Activated naive CD4-positive, alpha-beta T cell treated with anti-CD3 and anti-CD28 coated beads, Interleukin-2, amount 50 U/mL, for 24 hours (primary cell): ENCODE data around the gene CUL1.
A peak's percentile ranks its signal among the peaks of the same experiment; 100 is the strongest.

Experiments used
- H3K27ac Mint-ChIP-seq: one replicate; pipeline ENCODE4 v1.8.0; 2021; ENCODE audit warnings: mild to moderate bottlenecking, mixed read lengths
- H3K27me3 Mint-ChIP-seq: one replicate; pipeline ENCODE4 v1.8.0; 2021; ENCODE audit warnings: mixed read lengths
- H3K36me3 Mint-ChIP-seq: one replicate; pipeline ENCODE4 v1.8.0; 2021; ENCODE audit warnings: mixed read lengths
- H3K4me1 Mint-ChIP-seq: one replicate; pipeline ENCODE4 v1.8.0; 2021; ENCODE audit warnings: mixed read lengths
- H3K4me3 Mint-ChIP-seq: one replicate; pipeline ENCODE4 v1.8.0; 2021; ENCODE audit warnings: mild to moderate bottlenecking, mixed read lengths
- H3K9me3 Mint-ChIP-seq: one replicate; pipeline ENCODE4 v1.8.0; 2021; ENCODE audit warnings: mixed read lengths

CUL1 gene

DNA sequence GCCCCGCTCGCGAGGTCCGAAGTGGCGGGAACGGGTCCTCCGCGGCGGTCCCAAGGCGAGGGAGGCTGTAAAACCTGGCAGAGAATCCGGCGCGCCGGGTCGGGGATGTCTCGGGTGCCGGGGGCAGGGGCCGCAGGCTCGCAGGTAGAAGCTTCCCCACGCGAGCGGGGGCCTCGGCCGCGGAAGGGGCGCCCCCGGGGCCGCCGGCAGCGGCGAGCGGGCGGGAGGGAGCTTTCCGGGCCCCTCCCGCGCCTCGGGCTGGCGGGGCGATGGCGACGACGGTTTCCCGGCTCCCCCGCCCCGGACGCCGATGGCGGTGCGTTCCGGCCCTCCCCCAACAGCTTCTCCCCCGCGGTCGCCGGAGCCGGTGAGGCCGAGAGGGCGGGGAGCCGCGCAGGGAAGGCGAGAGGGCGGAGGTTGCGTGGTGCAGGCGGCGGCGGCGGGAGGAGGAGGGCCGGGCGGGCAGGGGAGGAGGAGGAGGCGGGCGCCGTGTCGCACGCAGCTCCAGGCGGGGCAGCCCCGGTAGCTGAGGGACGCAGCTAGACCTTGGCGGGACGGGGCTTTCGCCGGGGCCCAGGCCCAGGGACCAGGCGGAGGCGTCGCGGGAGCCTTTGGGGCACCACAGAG, at the start of gene CUL1:
CUL1 (plus strand) TSS at position 507 of the 627 bp plus-strand sequence. CDS start 31,220 bp downstream, outside the sequence.
- Mint-ChIP-seq H3K27ac (peak within 1 kb of the TSS; percentile 95), H3K4me1 (peaks cover 65% of the 10 kb centered on the region), H3K4me3 (peak within 1 kb of the TSS; percentile 98), H3K36me3 (peaks cover 8% of the 10 kb centered on the region), H3K27me3 (no peaks in the 10 kb centered on the region), H3K9me3 (peaks cover 5% of the 10 kb centered on the region)

GRCh38 chr7:148650232-148650858, 48.4 kb upstream of the CUL1 start:
- Mint-ChIP-seq H3K36me3 (peaks cover under 1% of the 10 kb centered on the region), H3K9me3 (no peaks in the 10 kb centered on the region), H3K27ac (no peak overlapping the region), H3K27me3 (no peaks in the 10 kb centered on the region), H3K4me3 (no peak overlapping the region), H3K4me1 (no peaks in the 10 kb centered on the region)

DNA sequence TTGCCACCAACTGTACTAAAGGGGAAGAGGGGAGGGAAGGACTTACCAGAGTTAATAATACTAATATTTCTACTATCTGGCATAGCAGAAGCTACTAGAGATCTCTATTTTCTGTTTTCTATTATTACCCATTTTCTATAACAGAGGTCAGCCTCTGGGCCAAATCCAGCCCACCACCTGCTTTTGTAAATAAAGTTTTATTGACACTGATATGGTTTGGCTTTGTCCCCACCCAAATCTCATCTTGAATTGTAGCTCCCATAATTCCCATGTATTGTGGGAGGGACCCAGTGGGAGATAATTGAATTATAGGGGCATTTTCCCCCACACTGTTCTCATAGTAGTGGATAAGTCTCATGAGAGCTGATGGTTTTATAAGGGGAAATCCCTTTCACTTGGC, 45.9 kb upstream of the CUL1 start:
- Mint-ChIP-seq H3K27ac (no peak overlapping the region), H3K4me1 (no peaks in the 10 kb centered on the region), H3K9me3 (no peaks in the 10 kb centered on the region), H3K4me3 (no peak overlapping the region), H3K36me3 (no peaks in the 10 kb centered on the region), H3K27me3 (no peaks in the 10 kb centered on the region)

DNA sequence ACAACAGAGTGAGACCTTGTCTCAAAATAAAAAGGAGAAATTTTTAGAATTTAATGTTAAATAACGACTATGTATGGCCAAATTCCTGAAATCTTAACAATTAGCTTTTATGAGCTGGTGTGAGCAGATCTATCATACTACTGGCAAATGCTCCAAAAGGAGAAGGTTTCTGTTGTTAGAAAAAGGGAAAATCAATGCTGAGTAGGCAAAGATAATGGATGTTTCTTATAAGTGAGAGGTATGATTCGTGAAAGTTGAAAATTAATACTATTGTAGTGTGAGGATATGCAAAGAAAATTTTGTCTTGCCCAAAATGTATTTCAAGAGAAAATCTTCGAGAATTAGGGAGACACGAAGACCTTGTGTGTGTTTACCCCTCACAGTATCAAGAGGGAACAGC, 40.8 kb upstream of the CUL1 start:
- H3K4me1 Mint-ChIP-seq = no peaks in the 10 kb centered on the region
- no peak overlapping the region for H3K4me3 Mint-ChIP-seq
- no peaks in the 10 kb centered on the region for H3K36me3 Mint-ChIP-seq
- H3K9me3 Mint-ChIP-seq = no peaks in the 10 kb centered on the region
- H3K27ac Mint-ChIP-seq = no peak overlapping the region
- no peaks in the 10 kb centered on the region for H3K27me3 Mint-ChIP-seq

DNA sequence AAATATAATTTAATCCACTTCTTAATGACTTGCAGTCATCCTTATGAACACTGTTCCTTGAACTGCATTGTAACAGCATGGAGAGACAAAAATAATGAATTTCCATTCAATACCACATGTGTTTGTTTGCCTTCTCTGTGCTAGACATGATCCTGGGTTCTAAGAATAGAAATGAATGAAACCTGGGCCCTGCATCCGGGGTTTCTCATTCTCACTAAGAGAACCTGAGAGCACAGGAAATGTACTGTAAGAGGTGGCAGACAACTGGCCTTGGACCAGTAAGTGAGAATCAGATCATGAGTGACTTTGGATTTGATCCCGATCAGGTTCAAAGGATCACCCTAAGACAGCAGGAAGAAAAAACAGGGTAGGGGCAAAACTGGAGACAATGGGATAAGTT, 37.2 kb upstream of the CUL1 start:
- no peaks in the 10 kb centered on the region for H3K36me3 Mint-ChIP-seq
- H3K4me3 Mint-ChIP-seq = no peak overlapping the region
- peak overlapping the region; percentile 1 for H3K27ac Mint-ChIP-seq
- H3K4me1 Mint-ChIP-seq = peaks cover 1% of the 10 kb centered on the region
- H3K9me3 Mint-ChIP-seq = no peaks in the 10 kb centered on the region
- no peaks in the 10 kb centered on the region for H3K27me3 Mint-ChIP-seq

- Mint-ChIP-seq H3K27ac (no peak overlapping the region), H3K9me3 (no peaks in the 10 kb centered on the region), H3K27me3 (no peaks in the 10 kb centered on the region), H3K36me3 (no peaks in the 10 kb centered on the region), H3K4me1 (peaks cover 4% of the 10 kb centered on the region), H3K4me3 (no peak overlapping the region)
These were observed 36.1 kb upstream of the CUL1 start for GRCh38 chr7:148662646-148663045.

DNA sequence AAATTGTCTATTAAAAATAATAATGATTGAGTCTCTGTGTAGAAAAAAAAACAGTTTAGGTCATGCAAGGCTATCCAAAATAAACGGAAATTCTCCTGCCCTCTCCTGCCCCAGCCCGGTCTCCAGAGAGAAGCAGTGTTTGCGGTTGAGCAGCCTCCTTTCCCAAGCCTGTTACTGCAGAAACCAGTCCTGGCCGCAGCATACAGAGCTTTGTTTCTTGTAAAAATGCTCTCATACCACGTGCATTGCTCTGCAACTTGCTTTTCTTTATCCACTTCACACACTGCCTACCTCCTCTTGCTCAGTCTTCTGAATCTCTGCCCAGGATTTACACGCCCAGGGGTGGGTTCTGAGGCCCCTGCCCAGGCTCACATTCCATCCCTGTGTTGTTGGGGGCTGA, 34.4 kb upstream of the CUL1 start:
- Mint-ChIP-seq H3K27me3 (no peaks in the 10 kb centered on the region), H3K27ac (no peak overlapping the region), H3K4me3 (no peak overlapping the region), H3K4me1 (peaks cover 4% of the 10 kb centered on the region), H3K36me3 (no peaks in the 10 kb centered on the region), H3K9me3 (no peaks in the 10 kb centered on the region)

DNA sequence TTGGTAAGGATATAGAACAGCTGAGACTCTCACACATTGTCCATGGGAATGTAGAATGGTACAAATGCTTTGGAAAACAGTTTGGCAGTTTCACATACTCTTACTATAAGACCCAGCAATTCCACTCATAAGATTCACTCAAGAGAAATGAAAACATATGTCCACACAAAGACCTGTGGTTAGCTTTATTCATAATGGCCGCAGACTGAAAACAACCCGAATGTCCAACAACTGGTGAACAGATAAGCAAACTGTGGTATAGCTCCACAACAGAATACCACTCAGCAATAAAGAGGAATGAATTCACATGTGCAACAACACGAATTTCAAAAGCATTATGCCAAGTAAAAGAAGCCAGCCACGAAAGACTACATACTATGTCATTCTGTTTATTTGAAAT, 33.5 kb upstream of the CUL1 start:
- peaks cover 4% of the 10 kb centered on the region for H3K4me1 Mint-ChIP-seq
- H3K27me3 Mint-ChIP-seq = no peaks in the 10 kb centered on the region
- H3K9me3 Mint-ChIP-seq = no peaks in the 10 kb centered on the region
- H3K36me3 Mint-ChIP-seq = no peaks in the 10 kb centered on the region
- H3K4me3 Mint-ChIP-seq = no peak overlapping the region
- H3K27ac Mint-ChIP-seq = no peak overlapping the region

GRCh38 chr7:148669927-148670326, 28.8 kb upstream of the CUL1 start:
- H3K36me3 Mint-ChIP-seq = peaks cover 4% of the 10 kb centered on the region
- H3K27me3 Mint-ChIP-seq = no peaks in the 10 kb centered on the region
- H3K4me3 Mint-ChIP-seq = no peak overlapping the region
- H3K4me1 Mint-ChIP-seq = peaks cover 4% of the 10 kb centered on the region
- H3K9me3 Mint-ChIP-seq = no peaks in the 10 kb centered on the region
- no peak overlapping the region for H3K27ac Mint-ChIP-seq

- Mint-ChIP-seq H3K9me3 (no peaks in the 10 kb centered on the region), H3K4me3 (no peak overlapping the region), H3K27me3 (no peaks in the 10 kb centered on the region), H3K27ac (no peak overlapping the region), H3K36me3 (peaks cover 4% of the 10 kb centered on the region), H3K4me1 (peaks cover 4% of the 10 kb centered on the region)
These were observed 28.3 kb upstream of the CUL1 start for GRCh38 chr7:148670374-148670773.

DNA sequence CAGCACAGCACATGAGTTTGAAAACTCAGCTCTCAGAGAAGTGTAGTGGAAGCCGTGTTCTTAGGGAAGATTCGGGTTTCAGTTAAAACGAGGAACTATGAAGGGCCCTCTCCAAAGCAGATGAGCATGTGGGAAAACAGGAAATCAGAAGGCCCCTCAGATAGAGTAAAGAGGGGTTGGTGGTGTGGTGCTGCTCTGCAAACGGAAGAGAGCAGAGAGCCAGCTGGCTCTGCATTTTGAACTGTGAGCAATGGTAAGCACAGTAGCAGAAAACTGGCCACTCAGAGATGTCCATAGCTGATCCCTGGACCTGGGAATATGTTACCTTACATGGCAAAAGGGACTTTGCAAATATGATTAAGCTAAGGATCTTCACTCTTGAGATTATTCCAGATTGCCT, 27.9 kb upstream of the CUL1 start:
- Mint-ChIP-seq H3K4me3 (no peak overlapping the region), H3K36me3 (peaks cover 4% of the 10 kb centered on the region), H3K4me1 (peaks cover 4% of the 10 kb centered on the region), H3K9me3 (no peaks in the 10 kb centered on the region), H3K27ac (no peak overlapping the region), H3K27me3 (no peaks in the 10 kb centered on the region)

DNA sequence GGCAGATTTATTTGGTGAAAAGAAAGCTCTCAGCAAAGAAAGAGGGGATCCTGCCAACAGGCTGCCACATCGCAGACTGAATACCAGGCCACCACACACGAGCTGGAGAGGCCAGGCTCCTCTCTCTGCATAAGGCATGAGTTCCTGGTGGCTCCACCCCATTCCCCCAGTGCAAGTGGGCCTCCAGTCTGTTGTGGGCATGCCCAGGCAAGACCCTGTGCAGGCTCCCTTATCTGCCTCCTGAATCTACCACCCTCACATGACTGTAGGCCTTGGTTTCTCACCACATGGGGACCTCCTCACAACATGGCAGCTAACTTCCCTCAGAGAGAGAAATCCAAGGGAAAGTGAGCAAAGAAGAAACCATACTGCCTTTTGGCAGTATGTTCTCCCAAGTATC, 26.7 kb upstream of the CUL1 start:
- Mint-ChIP-seq H3K9me3 (no peaks in the 10 kb centered on the region), H3K4me1 (no peaks in the 10 kb centered on the region), H3K4me3 (no peak overlapping the region), H3K36me3 (peaks cover 4% of the 10 kb centered on the region), H3K27me3 (no peaks in the 10 kb centered on the region), H3K27ac (no peak overlapping the region)

DNA sequence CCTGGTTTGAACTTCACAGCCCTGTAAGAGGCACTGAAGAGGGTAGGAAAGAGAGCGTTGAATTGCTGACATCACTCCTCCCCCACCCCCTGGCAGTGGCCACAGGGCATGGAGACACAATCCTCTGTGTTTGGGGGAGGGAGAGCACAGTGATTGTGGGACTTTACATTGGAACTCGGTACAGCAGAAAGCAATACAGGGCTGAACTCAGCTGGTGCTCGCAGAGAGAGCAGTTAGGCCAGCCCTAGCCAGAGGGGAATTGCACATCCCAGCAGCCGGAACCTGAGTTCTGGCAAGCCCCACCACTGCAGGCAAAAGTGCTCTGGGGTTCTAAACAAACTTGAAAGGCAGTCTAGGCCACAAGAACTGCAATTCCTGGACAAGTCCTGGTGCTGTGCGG, 24.0 kb upstream of the CUL1 start:
- H3K27ac Mint-ChIP-seq = no peak overlapping the region
- no peak overlapping the region for H3K4me3 Mint-ChIP-seq
- H3K27me3 Mint-ChIP-seq = no peaks in the 10 kb centered on the region
- no peaks in the 10 kb centered on the region for H3K4me1 Mint-ChIP-seq
- H3K36me3 Mint-ChIP-seq = peaks cover 4% of the 10 kb centered on the region
- no peaks in the 10 kb centered on the region for H3K9me3 Mint-ChIP-seq

- Mint-ChIP-seq H3K27ac (no peak overlapping the region), H3K4me1 (no peaks in the 10 kb centered on the region), H3K4me3 (no peak overlapping the region), H3K36me3 (peaks cover 4% of the 10 kb centered on the region), H3K9me3 (no peaks in the 10 kb centered on the region), H3K27me3 (no peaks in the 10 kb centered on the region)
These were observed 22.4 kb upstream of the CUL1 start for GRCh38 chr7:148676291-148676690.

DNA sequence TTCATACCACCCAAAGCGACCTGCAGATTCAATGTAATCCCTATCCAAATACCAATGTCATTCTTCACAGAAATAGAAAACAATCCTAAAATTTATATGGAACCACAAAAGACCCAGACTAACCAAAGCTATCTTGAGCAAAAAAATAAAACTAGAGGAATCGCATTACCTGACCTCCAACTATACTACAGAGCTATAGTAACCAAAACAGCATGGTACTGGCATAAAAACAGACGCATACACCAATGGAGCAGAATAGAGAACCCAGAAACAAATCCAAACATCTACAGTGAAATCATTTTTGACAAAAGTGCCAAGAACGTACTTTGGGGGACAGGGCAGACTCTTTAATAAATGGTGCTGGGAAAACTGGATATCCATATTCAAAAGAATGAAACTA, 16.9 kb upstream of the CUL1 start:
- no peaks in the 10 kb centered on the region for H3K4me1 Mint-ChIP-seq
- peaks cover 8% of the 10 kb centered on the region for H3K9me3 Mint-ChIP-seq
- no peak overlapping the region for H3K27ac Mint-ChIP-seq
- H3K4me3 Mint-ChIP-seq = no peak overlapping the region
- no peaks in the 10 kb centered on the region for H3K27me3 Mint-ChIP-seq
- H3K36me3 Mint-ChIP-seq = no peaks in the 10 kb centered on the region

DNA sequence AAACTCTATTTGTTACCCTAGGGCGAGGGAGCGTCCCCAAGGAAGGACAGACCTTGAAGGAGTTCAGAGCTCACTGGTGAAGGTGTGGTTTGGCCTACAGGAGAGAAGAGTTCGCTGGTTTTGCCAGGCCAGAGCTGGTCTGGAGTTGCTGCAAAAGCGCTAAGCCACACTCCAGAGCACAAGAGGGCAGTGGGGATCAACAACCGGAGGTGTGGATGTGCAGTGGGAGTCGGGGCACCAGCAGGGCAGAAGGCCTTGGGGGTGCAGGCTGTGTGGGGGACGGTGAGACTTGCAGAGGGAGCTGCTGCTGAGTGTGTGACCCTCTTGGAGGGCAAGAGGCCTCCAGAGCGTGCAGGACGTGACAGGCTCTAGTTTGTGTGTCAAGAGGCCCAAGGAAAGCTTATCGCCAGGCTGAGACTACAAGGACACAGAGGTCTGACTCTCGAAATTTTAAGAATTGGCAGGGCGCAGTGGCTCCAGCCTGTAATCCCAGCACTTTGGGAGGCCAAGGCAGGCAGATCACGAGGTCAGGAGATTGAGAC, 14.3 kb upstream of the CUL1 start:
- Mint-ChIP-seq H3K4me1 (no peaks in the 10 kb centered on the region), H3K9me3 (peaks cover 8% of the 10 kb centered on the region), H3K27ac (no peak overlapping the region), H3K36me3 (no peaks in the 10 kb centered on the region), H3K27me3 (no peaks in the 10 kb centered on the region), H3K4me3 (no peak overlapping the region)
